NB4 (cell line): Measurements from ENCODE around the gene IGF1R.

Experiments used
- DNase-seq: peaks from one replicate; pipeline ENCODE4 v3.0.0; 2010; ENCODE audit warnings: low read depth
- H3K4me3 ChIP-seq: one replicate; pipeline ENCODE4 v1.5.1; 2011; ENCODE audit warnings: mild to moderate bottlenecking, low read depth, low read length, moderate library complexity
- MAX ChIP-seq: IDR thresholded peaks from 2 replicates; pipeline ENCODE4 v1.6.1; 2011; ENCODE audit warnings: low read depth, low read length
- MYC ChIP-seq: IDR thresholded peaks from 2 replicates; pipeline ENCODE4 v1.6.1; 2011; ENCODE audit warnings: low read depth, low read length
- POLR2A ChIP-seq: IDR thresholded peaks from 2 replicates; pipeline ENCODE4 v1.6.1; 2011; ENCODE audit warnings: mild to moderate bottlenecking; ENCODE audit not compliant: insufficient read length; ENCODE audit errors: extremely low read depth
- TF ChIP-seq, protein P1 (sequence below): IDR thresholded peaks from one replicate; pipeline ENCODE4 v1.5.1; 2012; ENCODE audit warnings: low read depth, low read length

The IGF1R gene

DNA sequence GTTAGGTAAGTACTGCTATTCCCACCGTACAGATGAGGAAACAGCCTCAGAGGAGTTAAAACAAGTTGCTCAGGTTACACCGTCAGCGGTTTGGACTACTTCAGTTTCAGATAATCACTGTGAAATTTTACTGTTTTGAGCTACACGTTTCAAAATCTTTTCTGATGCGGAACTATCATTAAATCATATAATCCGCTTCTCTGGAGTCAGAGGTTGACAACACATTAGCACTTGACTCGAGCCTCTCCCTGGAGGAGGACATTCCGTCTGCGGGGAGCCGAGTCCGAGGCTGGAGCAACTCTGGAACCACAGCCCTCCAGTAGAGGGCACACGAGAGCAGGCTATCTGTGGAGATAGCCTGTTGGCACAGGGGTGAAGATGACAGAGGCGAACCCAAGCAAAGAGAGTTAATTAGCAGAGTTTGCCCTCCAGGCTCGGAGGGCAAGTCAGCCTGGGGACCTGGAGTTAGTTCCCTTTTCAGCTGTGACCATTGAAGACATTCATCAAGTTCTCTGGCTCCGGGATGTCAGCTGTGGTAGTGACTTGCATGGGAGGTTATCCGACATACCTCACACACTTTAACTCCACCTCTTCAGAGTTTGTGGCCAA, 131.2 kb downstream of the IGF1R start:
- H3K4me3 ChIP-seq, result no peak overlapping the region
- peak; percentile 92 for DNase-seq
- TF ChIP-seq, protein P1, sequence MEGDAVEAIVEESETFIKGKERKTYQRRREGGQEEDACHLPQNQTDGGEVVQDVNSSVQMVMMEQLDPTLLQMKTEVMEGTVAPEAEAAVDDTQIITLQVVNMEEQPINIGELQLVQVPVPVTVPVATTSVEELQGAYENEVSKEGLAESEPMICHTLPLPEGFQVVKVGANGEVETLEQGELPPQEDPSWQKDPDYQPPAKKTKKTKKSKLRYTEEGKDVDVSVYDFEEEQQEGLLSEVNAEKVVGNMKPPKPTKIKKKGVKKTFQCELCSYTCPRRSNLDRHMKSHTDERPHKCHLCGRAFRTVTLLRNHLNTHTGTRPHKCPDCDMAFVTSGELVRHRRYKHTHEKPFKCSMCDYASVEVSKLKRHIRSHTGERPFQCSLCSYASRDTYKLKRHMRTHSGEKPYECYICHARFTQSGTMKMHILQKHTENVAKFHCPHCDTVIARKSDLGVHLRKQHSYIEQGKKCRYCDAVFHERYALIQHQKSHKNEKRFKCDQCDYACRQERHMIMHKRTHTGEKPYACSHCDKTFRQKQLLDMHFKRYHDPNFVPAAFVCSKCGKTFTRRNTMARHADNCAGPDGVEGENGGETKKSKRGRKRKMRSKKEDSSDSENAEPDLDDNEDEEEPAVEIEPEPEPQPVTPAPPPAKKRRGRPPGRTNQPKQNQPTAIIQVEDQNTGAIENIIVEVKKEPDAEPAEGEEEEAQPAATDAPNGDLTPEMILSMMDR, result peak; percentile 95
- no peak for TF ChIP-seq POLR2A
- no peak; the same call in 1 of the 2 replicates for TF ChIP-seq MAX
- 0 out of 2 replicates have a peak, but pooled peaks have one; percentile 2 for TF ChIP-seq MYC

- H3K4me3 ChIP-seq, result no peak overlapping the region
- no peak for DNase-seq
- no peak for TF ChIP-seq MAX
- TF ChIP-seq MYC, result no peak
- TF ChIP-seq, protein P1, result no peak
- TF ChIP-seq POLR2A, result no peak
Measured at GRCh38 chr15:98781838-98782237, 133.5 kb downstream of the IGF1R start.

- TF ChIP-seq MAX, result no peak
- TF ChIP-seq MYC, result no peak
- no peak for TF ChIP-seq POLR2A
- TF ChIP-seq, protein P1, result no peak
- no peak for DNase-seq
- H3K4me3 ChIP-seq, result no peak overlapping the region
Measured at GRCh38 chr15:98782801-98783200, 134.5 kb downstream of the IGF1R start.

GRCh38 chr15:98785431-98785806, 137.1 kb downstream of the IGF1R start:
- H3K4me3 ChIP-seq, result no peak overlapping the region
- TF ChIP-seq MYC (no peak), POLR2A (no peak), MAX (no peak)
- TF ChIP-seq, protein P1, result no peak
- no peak for DNase-seq

GRCh38 chr15:98785807-98786621, 137.7 kb downstream of the IGF1R start:
- H3K4me3 ChIP-seq, result no peak overlapping the region
- DNase-seq, result no peak
- TF ChIP-seq MYC (no peak), POLR2A (no peak)
- TF ChIP-seq, protein P1, result no peak
